MM.1S (cell line): ENCODE results near the gene RPRD2.

Source experiments
- EZH2 ChIP-seq: fragments of 300-600 bp; sonication (generic); optimal IDR thresholded peaks from 2 replicates; pipeline ENCODE3; 2017; ENCODE audit warnings: low read depth, mild to moderate bottlenecking, antibody characterized with exemption, low read length, mixed read lengths
- EZH2phosphoT487 ChIP-seq: fragments of 300-600 bp; sonication (generic); IDR thresholded peaks from 2 replicates; pipeline ENCODE4 v1.6.1; 2018; ENCODE audit warnings: antibody characterized with exemption, low read length

GRCh38 chr1:150383631-150384324 is 19.8 kb downstream of the RPRD2 start:
- no peak for TF ChIP-seq EZH2phosphoT487
- no peak for TF ChIP-seq EZH2
